Dedifferentiated amniotic fluid mesenchymal stem cell (primary cell): ENCODE data around the gene HOXC9.

ENCODE experiments used
- DNase-seq: peaks from one replicate; pipeline ENCODE4 v3.0.0-alpha.2; 2016; ENCODE audit errors: extremely low spot score

HOXC9 gene

GRCh38 chr12:54000116-54001114 is at the start of gene HOXC9:
Gene HOXC9 (plus strand): TSS chr12:54000161. CDS start chr12:54000189, 28 bp downstream.
- no peak for DNase-seq

GRCh38 chr12:53950437-53950773 is 49.6 kb upstream of the HOXC9 start:
- DNase-seq = no peak

- DNase-seq = no peak
Measured at GRCh38 chr12:53950789-53951576, 49.0 kb upstream of the HOXC9 start.

- DNase-seq = no peak
Measured at GRCh38 chr12:53951577-53952334, 48.2 kb upstream of the HOXC9 start.

DNA sequence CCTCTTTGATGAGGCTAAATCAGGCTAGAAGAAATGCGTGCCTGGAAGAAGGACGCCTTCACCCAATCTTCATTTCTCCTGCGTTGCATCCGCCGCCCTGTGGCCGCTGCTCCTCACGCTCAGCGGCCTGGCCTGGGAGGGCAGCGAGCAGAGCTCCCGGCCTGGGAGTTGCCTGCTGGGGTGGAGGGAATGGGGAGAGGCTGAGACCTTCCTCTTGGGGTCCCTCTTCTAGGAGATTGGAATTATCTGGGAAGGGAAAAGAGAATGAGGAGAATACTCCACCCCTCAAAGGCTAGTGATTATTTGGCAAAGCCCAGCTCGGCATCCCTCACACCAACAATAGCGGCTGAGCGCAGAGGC is 47.6 kb upstream of the HOXC9 start:
- DNase-seq = no peak

- no peak for DNase-seq
Measured at GRCh38 chr12:53952871-53953734, 46.9 kb upstream of the HOXC9 start.

GRCh38 chr12:53953831-53954693 is 45.9 kb upstream of the HOXC9 start:
- DNase-seq = no peak

DNA sequence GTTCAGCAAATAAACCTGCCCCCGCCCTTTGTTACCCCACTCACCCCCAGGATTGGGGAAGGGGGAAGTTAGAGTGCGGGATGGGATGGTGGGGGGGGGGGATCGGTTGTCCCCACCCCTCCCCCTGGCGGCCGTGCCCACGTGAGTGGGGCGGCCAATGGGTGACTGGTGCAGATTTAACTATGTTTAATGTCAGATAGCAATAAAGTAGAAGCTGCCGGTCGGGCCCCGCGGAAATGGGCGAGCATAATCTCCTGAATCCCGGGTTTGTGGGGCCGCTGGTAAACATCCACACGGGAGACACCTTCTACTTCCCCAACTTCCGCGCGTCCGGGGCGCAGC is 45.3 kb upstream of the HOXC9 start, which contains the start of gene HOXC12:
Gene HOXC12 (plus strand): TSS at position 210 of the 342 bp plus-strand sequence. CDS start 27 bp downstream, at position 237.
- no peak for DNase-seq

GRCh38 chr12:53955036-53955775 is 44.8 kb upstream of the HOXC9 start:
- DNase-seq = no peak

- no peak for DNase-seq
Measured at GRCh38 chr12:53955776-53956250, 44.1 kb upstream of the HOXC9 start.

DNA sequence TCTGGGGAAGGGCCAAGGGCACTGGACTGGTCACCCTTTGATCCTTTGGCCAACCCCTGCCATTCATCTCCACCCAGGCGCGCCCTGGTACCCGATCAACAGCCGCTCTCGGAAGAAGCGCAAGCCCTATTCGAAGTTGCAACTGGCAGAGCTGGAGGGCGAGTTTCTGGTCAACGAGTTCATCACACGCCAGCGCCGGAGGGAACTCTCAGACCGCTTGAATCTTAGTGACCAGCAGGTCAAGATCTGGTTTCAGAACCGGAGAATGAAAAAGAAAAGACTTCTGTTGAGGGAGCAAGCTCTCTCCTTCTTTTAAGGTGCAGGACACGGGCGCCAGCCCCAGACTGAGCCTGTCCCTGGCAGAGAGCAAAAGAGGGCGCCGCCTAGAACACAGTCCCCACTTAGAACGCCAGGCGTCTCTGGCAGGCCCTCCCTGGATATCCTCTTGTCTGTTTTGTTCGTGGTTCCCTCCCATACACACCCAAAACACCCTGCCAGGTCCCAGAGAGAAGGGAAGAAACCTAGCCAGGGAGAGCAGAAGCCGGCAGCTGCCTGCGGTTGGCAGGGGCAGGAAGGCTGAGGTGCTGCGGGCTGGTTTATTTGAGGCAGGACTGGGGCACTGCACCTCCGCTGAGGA is 43.6 kb upstream of the HOXC9 start:
- no peak for DNase-seq

GRCh38 chr12:53956914-53957536 is 42.9 kb upstream of the HOXC9 start:
- DNase-seq = no peak

DNA sequence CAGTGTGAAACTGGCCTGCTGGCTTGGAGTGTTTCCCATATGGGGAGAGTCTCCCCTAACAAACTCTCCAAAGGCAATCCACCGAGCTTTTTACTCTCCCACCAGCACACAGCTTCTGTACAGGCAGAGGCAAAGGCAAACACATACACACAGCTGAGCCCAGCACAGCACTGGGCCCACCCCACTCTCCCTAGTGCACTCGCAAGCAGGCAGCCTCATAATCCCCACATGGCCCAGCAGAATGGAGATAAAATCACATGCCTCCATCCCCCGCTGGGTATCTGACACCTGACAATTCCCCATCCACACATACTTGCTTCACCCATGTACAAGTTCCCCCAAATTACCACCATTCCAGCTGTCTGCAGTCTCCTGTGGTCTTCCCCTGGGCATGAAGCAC is 41.8 kb upstream of the HOXC9 start:
- no peak for DNase-seq

GRCh38 chr12:53959314-53959713 is 40.6 kb upstream of the HOXC9 start:
- no peak for DNase-seq

GRCh38 chr12:53960187-53961024 is 39.6 kb upstream of the HOXC9 start:
- no peak for DNase-seq

- DNase-seq = no peak
Measured at GRCh38 chr12:53961025-53961761, 38.8 kb upstream of the HOXC9 start.

GRCh38 chr12:53963005-53963404 is 37.0 kb upstream of the HOXC9 start:
- no peak for DNase-seq
